K562 (cell line): Measurements from ENCODE around the gene TTC32. TPM values are rescaled to one million over a fixed set of nuclear protein-coding genes. Genes with fewer than 3 reads are reported as not detected.
"Not testable (repeated sequence)": the region's sequence is repeated elsewhere in the genome, so short reads cannot be mapped to it uniquely, and the experiment has no call there.

Source experiments
- ATAC-seq: fragments of 200-7000 bp; cut with Tn5 transposase; 3 replicates; pipeline ENCODE4 v1.9.1; 2020; ENCODE audit warnings: moderate library complexity
- BruUV-seq: library from RNA; stranded (reverse); fragments of 400-500 nt; replicated peaks from 2 replicates; lab custom pipeline; 2021; lab: Mats Ljungman, UMichigan
- CTCF ChIA-PET: fragments of 300-600 bp; formaldehyde crosslinking; extraction: SDS; loops from one replicate; lab custom pipeline; 2021; ENCODE audit warnings: low intra/inter-chr PET ratio; lab: Yijun Ruan, JAX
- POLR2A ChIA-PET: fragments of 300-600, 350-650 bp; sonication (Branson Sonifier 250); formaldehyde crosslinking; extraction: SDS; loops from one replicate; lab custom pipeline; 2021; ENCODE audit warnings: antibody characterized with exemption, inconsistent platforms; lab: Yijun Ruan, JAX
- DNase-seq, 4 experiments: peaks; one replicate each; pipeline versions ENCODE4 v3.0.0 to v3.0.0-alpha.2; 2011 to 2018; ENCODE audit warnings: low spot score in 3 of 4, mixed read lengths in 3 of 4; ENCODE audit errors: extremely low read depth in 1 of 4
- FAIRE-seq: peaks from 2 replicates; lab custom pipeline; 2011; peaks lifted over from hg19 to GRCh38; lab: Jason Lieb, UNC
- H2AFZ ChIP-seq: 2 replicates; pipeline ENCODE4 v1.6.0; 2011; ENCODE audit warnings: low read depth, low read length, control low read depth, inconsistent platforms
- H3K27ac ChIP-seq: fragments of 200-600 bp; 3 replicates; pipeline ENCODE4 v1.8.0; 2011; ENCODE audit warnings: low read depth, mild to moderate bottlenecking, control low read depth, inconsistent platforms, low read length, moderate library complexity, mixed read lengths; ENCODE audit errors: extremely low read depth
- H3K27me3 ChIP-seq, 2 experiments: fragments of 300-600 bp in 1 of 2; 2 replicates in 1 of 2; 3 replicates in 1 of 2; pipeline versions ENCODE4 v1.6.0 to v1.8.0; 2011; ENCODE audit warnings: inconsistent platforms in 2 of 2, low read length in 2 of 2, mild to moderate bottlenecking in 1 of 2, mixed read lengths in 1 of 2, moderate library complexity in 1 of 2; ENCODE audit not compliant: control insufficient read depth in 2 of 2, insufficient read depth in 2 of 2
- H3K36me3 ChIP-seq: fragments of 300-600 bp; 3 replicates; pipeline ENCODE4 v1.8.0; 2011; ENCODE audit warnings: mild to moderate bottlenecking, low read length, inconsistent platforms; ENCODE audit not compliant: control insufficient read depth, insufficient read depth
- H3K4me1 ChIP-seq, 2 experiments: fragments of 200-600 bp in 1 of 2; replicated peaks in 1 of 2; 2 replicates in 1 of 2; 3 replicates in 1 of 2; pipeline versions ENCODE4 v1.5.1 to v1.8.0; 2011; ENCODE audit warnings: inconsistent platforms in 2 of 2, low read length in 2 of 2, mild to moderate bottlenecking in 1 of 2, mixed read lengths in 1 of 2, moderate library complexity in 1 of 2; ENCODE audit not compliant: control insufficient read depth in 2 of 2, insufficient read depth in 2 of 2
- H3K4me2 ChIP-seq: 2 replicates; pipeline ENCODE4 v1.6.1; 2011; ENCODE audit warnings: low read length, control low read depth, inconsistent platforms, mixed read lengths; ENCODE audit not compliant: insufficient read depth
- H3K4me3 ChIP-seq: fragments of 200-600 bp; sonication (generic), shearing (Covaris generic); 2 replicates; pipeline ENCODE4 v1.5.1; 2016; ENCODE audit warnings: control low read depth, inconsistent platforms
- H3K79me2 ChIP-seq: fragments of 200-600 bp; 3 replicates; pipeline ENCODE4 v1.8.0; 2011; ENCODE audit warnings: low read length, inconsistent platforms; ENCODE audit not compliant: control insufficient read depth, insufficient read depth
- H3K9ac ChIP-seq, 2 experiments: 2 replicates each; pipeline versions ENCODE4 v1.6.0 to v1.6.1; 2011; ENCODE audit warnings: low read depth in 2 of 2, low read length in 2 of 2, control low read depth in 1 of 2, inconsistent platforms in 1 of 2, mild to moderate bottlenecking in 1 of 2, mixed read lengths in 1 of 2; ENCODE audit not compliant: insufficient read depth in 1 of 2
- H3K9me1 ChIP-seq: one replicate; pipeline ENCODE4 v1.6.0; 2011; ENCODE audit warnings: inconsistent platforms, mild to moderate bottlenecking, low read length, moderate library complexity; ENCODE audit not compliant: control insufficient read depth, insufficient read depth
- H3K9me3 ChIP-seq: replicated peaks from 2 replicates; pipeline ENCODE4 v1.5.1; 2011; ENCODE audit warnings: low read depth, low read length, inconsistent platforms; ENCODE audit not compliant: control insufficient read depth, insufficient read depth
- H4K20me1 ChIP-seq: replicated peaks from 2 replicates; pipeline ENCODE4 v1.6.1; 2011; ENCODE audit warnings: low read length, inconsistent platforms, mixed read lengths; ENCODE audit not compliant: control insufficient read depth, insufficient read depth
- CBX1 ChIP-seq: sonication (generic); IDR thresholded peaks from 2 replicates; pipeline ENCODE4 v1.6.1; 2016; ENCODE audit warnings: antibody characterized with exemption, low read depth, mild to moderate bottlenecking
- CBX3 ChIP-seq, 2 experiments: IDR thresholded peaks; 1 replicate in 1 of 2; 2 replicates in 1 of 2; pipeline ENCODE4 v1.6.1; 2012; ENCODE audit warnings: inconsistent platforms in 2 of 2, low read length in 2 of 2, borderline replicate concordance in 1 of 2, control low read depth in 1 of 2
- CBX5 ChIP-seq: IDR thresholded peaks from 2 replicates; pipeline ENCODE4 v1.6.1; 2014; ENCODE audit warnings: low read depth, borderline replicate concordance
- KDM1A ChIP-seq, 2 experiments: fragments of 450-650 bp; IDR thresholded peaks; 2 replicates each; pipeline ENCODE4 v1.6.1; 2016; ENCODE audit warnings: mild to moderate bottlenecking in 2 of 2
- NCOA6 ChIP-seq: fragments of 450-650 bp; IDR thresholded peaks from 2 replicates; pipeline ENCODE4 v1.6.1; 2017; ENCODE audit warnings: mild to moderate bottlenecking
- TRIM24 ChIP-seq, 2 experiments: fragments of 450-650 bp; IDR thresholded peaks; 2 replicates each; pipeline ENCODE4 v1.6.1; 2016
- TRIM28 ChIP-seq: fragments of 450-650 bp; IDR thresholded peaks from 2 replicates; pipeline ENCODE4 v1.6.1; 2017
- ZNF280A ChIP-seq: fragments of 450-650 bp; IDR thresholded peaks from 2 replicates; pipeline ENCODE4 v1.6.1; 2018; ENCODE audit warnings: mild to moderate bottlenecking, low read depth; ENCODE audit not compliant: partially characterized antibody
- WGBS: fragments of 100-300 bp; shearing (Covaris generic); methylation state at CpG from one replicate; pipeline ENCODE4 v1.1.6; 2016; ENCODE audit warnings: low coverage, mixed read lengths; ENCODE audit not compliant: insufficient coverage; ENCODE audit errors: missing lambda C conversion rate; 5-methylcytosine and 5-hydroxymethylcytosine counted together
- in situ Hi-C: fragments of 300-500 bp; cut with MboI; formaldehyde crosslinking; loops from 4 replicates; pipeline ENCODE4 v1.15.0; 2018; ENCODE audit warnings: inconsistent platforms, mixed read lengths
- intact Hi-C: fragments of 100-400 bp; cut with micrococcal nuclease; formaldehyde crosslinking; loops from 2 replicates; pipeline ENCODE4 v1.14.2; 2022
- polyA plus RNA-seq, 8 experiments: library from polyadenylated mRNA; depleted of rRNA in 4 of 8; stranded (reverse) in 5 of 8; unstranded in 3 of 8; fragments of >200 nt; fragmentation: Nextera tagmentation in 2 of 8; fragmentation: Illumina TruSeq in 1 of 8; extraction: Ambion mirVana in 2 of 8; extraction: Trizol in 1 of 8; gene quantifications; 2 replicates each; pipeline versions ENCODE4 v1.2.1 to v1.2.3, GENCODE V29; 2011 to 2014; ENCODE audit warnings: inconsistent platforms in 1 of 8, missing spikeins in 1 of 8
- total RNA-seq, 7 experiments: library from RNA; depleted of rRNA in 6 of 7; stranded (reverse); fragments of >200 nt in 6 of 7; fragmentation: Illumina TruSeq in 2 of 7; extraction: Trizol in 2 of 7; gene quantifications; 2 replicates each; pipeline versions ENCODE4 v1.2.1 to v1.2.3, GENCODE V29; 2011 to 2021; ENCODE audit warnings: low replicate concordance in 1 of 7
- TF ChIP-seq, protein P1 (sequence below), 2 experiments: fragments of 450-650 bp in 1 of 2; sonication (generic) in 1 of 2; formaldehyde crosslinking in 1 of 2; IDR thresholded peaks in 1 of 2; conservative IDR thresholded peaks in 1 of 2; 2 replicates each; pipeline versions ENCODE4 v1.6.1 to v1.8.1; 2016 to 2023; ENCODE audit warnings: mild to moderate bottlenecking in 2 of 2, moderate library complexity in 2 of 2, inconsistent platforms in 1 of 2, missing genetic modification reagents in 1 of 2

Gene TTC32
- total and polyA plus RNA-seq, 9 of the 15 experiments (the other 6 are each of a cell fraction or from before 2014, with no cell fraction given) = 27.6 to 71.4 (median 52.6) TPM

DNA sequence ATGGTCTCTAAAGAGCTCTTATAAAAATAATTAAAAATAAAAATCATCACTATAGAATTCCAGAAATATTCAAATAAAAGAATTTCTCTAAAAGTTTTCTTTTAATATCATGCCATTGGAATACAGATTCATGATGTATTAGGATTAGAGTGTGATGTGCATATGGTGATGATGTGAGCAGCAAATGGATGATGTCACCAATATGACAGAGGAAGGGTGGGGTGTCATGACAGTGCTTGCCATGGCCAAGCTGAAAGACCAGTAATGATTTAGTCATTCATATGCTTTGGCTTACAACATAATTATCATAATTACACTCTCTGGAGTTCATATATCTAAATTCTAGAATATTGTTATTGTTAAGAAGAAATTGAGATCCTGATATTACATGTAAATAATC lies 27.4 kb upstream of the TTC32 start:
- Histone ChIP-seq H2AFZ (no peak overlapping the region), H3K4me2 (no peak overlapping the region), H3K4me1 (no peaks in the 10 kb centered on the region), H3K27ac (no peak overlapping the region), H3K4me3 (no peak overlapping the region), H3K9me3 (peaks cover 4% of the 10 kb centered on the region; the same call in 1 of the 2 replicates), H3K36me3 (peaks cover 8% of the 10 kb centered on the region), H4K20me1 (no peaks in the 10 kb centered on the region), H3K9ac (no peak overlapping the region), H3K79me2 (no peaks in the 10 kb centered on the region), H3K27me3 (no peaks in the 10 kb centered on the region), H3K9me1 (no peaks in the 10 kb centered on the region)
- DNase-seq (no peak), ATAC-seq (no peak), FAIRE-seq (no peak)
- TF ChIP-seq, protein P1, sequence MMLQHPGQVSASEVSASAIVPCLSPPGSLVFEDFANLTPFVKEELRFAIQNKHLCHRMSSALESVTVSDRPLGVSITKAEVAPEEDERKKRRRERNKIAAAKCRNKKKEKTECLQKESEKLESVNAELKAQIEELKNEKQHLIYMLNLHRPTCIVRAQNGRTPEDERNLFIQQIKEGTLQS (IDR thresholded peaks at IDR 0.05) = peak; percentile 39; the same call in 1 of the 2 replicates
- TF ChIP-seq, protein P1 (CRISPR knock-in tag; conservative IDR thresholded peaks at IDR 0.05) = no peak
- TF ChIP-seq NCOA6 = no peak
- intact Hi-C loops = no loop called here
- ChIA-PET CTCF (no interaction called here), POLR2A (no interaction called here)
- BruUV-seq = no TSS peak
- in situ Hi-C loops = no loop called here

- not testable (repeated sequence) for FAIRE-seq, BruUV-seq
Observed at GRCh38 chr2:19927816-19928215, 26.0 kb upstream of the TTC32 start.

More at GRCh38 chr2:19927816-19928215, 26.0 kb upstream of the TTC32 start:
- H3K4me2 ChIP-seq, CTCF ChIA-PET, H3K79me2 ChIP-seq, H2AFZ ChIP-seq, intact Hi-C loops, H3K9me1 ChIP-seq, in situ Hi-C loops, H3K4me3 ChIP-seq, H3K9me3 ChIP-seq, H3K36me3 ChIP-seq, H4K20me1 ChIP-seq, ATAC-seq, H3K9ac ChIP-seq, H3K27ac ChIP-seq, H3K4me1 ChIP-seq, H3K27me3 ChIP-seq: not testable (repeated sequence)
- WGBS = 44% methylated on average over 1 of the region's 1 CpG
- POLR2A ChIA-PET = interaction anchor here (0.6 kb wide), 1 partner anchor 277 kb away, joined by 3 read pairs; no protein-coding TSS in a partner anchor
- TF ChIP-seq CBX5 (peak; percentile 79; the same call in 1 of the 2 replicates), KDM1A (IDR thresholded peaks at IDR 0.05) (peak; percentile 26 to 47; a peak in 2 of 4 replicates), CBX1 (peak; percentile 51; the same call in 1 of the 2 replicates), CBX3 (IDR thresholded peaks at IDR 0.05; ENCODE audit: borderline replicate concordance in 1 of 2, low read length in 2 of 2) (peak in 1 of 2 experiments; percentile 65; a peak in 1 of 3 replicates), TRIM24 (IDR thresholded peaks at IDR 0.05) (0 out of 4 replicates have a peak, but pooled peaks of 1 of the 2 experiments have one; percentile 26), TRIM28 (peak; percentile 92), ZNF280A (peak; percentile 84)
- DNase-seq = peak in 1 of 4 experiments; percentile 13
